SU-DHL-6 (cell line): ENCODE measurements around the gene ISM2.

Experiments used
- H2AFZ ChIP-seq: fragments of 200-600 bp; sonication (generic); 2 replicates; pipeline ENCODE4 v1.6.1; 2014; ENCODE audit warnings: low read depth, mild to moderate bottlenecking, moderate library complexity, mixed read lengths, antibody characterized with exemption, low read length; ENCODE audit not compliant: severe bottlenecking
- H3F3A ChIP-seq: fragments of 200-600 bp; shearing (Covaris generic); 2 replicates; pipeline ENCODE4 v1.6.0; 2016; ENCODE audit warnings: antibody characterized with exemption, mild to moderate bottlenecking; ENCODE audit not compliant: insufficient read depth
- H3K27ac ChIP-seq: fragments of 200-600 bp; sonication (generic); 2 replicates; pipeline ENCODE4 v1.5.1; 2016; ENCODE audit warnings: low read depth, mild to moderate bottlenecking, low read length, moderate library complexity, mixed read lengths
- H3K27me3 ChIP-seq: fragments of 200-600 bp; sonication (generic), shearing (Covaris generic); 2 replicates; pipeline ENCODE4 v1.6.0; 2014; ENCODE audit warnings: mild to moderate bottlenecking, low read length
- H3K36me3 ChIP-seq: fragments of 200-600 bp; sonication (generic); 2 replicates; pipeline ENCODE4 v1.6.1; 2014; ENCODE audit warnings: mild to moderate bottlenecking, low read length, mixed read lengths
- H3K4me2 ChIP-seq: fragments of 300-600, 200-600 bp; shearing (Covaris generic), sonication (generic); 2 replicates; pipeline ENCODE4 v1.6.0; 2014; ENCODE audit warnings: low read length, low read depth, mild to moderate bottlenecking; ENCODE audit not compliant: poor library complexity, severe bottlenecking
- H3K4me3 ChIP-seq: fragments of 200-600 bp; sonication (generic); 2 replicates; pipeline ENCODE4 v1.5.1; 2014; ENCODE audit warnings: antibody characterized with exemption, low read length, mild to moderate bottlenecking, mixed read lengths; ENCODE audit not compliant: insufficient read depth, poor library complexity, severe bottlenecking
- H3K79me2 ChIP-seq: fragments of 200-600 bp; sonication (generic); 2 replicates; pipeline ENCODE4 v1.6.1; 2014; ENCODE audit warnings: mild to moderate bottlenecking, low read length, moderate library complexity; ENCODE audit not compliant: insufficient read depth
- H3K9ac ChIP-seq: fragments of 200-600 bp; sonication (generic); 2 replicates; pipeline ENCODE4 v1.7.0; 2014; ENCODE audit warnings: mild to moderate bottlenecking, low read length
- H3K9me2 ChIP-seq: fragments of 200-600 bp; sonication (generic); replicated peaks from 2 replicates; pipeline ENCODE4 v1.6.1; 2014; ENCODE audit warnings: low read length; ENCODE audit not compliant: insufficient read depth
- H3K9me3 ChIP-seq: fragments of 200-600 bp; sonication (generic); 2 replicates; pipeline ENCODE4 v1.6.1; 2014; ENCODE audit warnings: low read length, mixed read lengths; ENCODE audit not compliant: insufficient read depth
- H4K20me1 ChIP-seq: fragments of 200-600 bp; sonication (generic); 2 replicates; pipeline ENCODE4 v1.6.1; 2014; ENCODE audit warnings: low read depth, mild to moderate bottlenecking, antibody characterized with exemption, low read length, moderate library complexity, mixed read lengths
- EZH2phosphoT487 ChIP-seq: fragments of 200-600 bp; sonication (generic), shearing (Covaris generic); conservative IDR thresholded peaks from 2 replicates; pipeline ENCODE4 v1.6.1; 2018; ENCODE audit warnings: mild to moderate bottlenecking, antibody characterized with exemption, low read length, moderate library complexity, mixed read lengths
- TF ChIP-seq, protein P1 (sequence below): fragments of 200-600 bp; sonication (generic); IDR thresholded peaks from one replicate; pipeline ENCODE4 v1.5.1; 2017; ENCODE audit warnings: antibody characterized with exemption, mild to moderate bottlenecking, low read length, moderate library complexity; ENCODE audit not compliant: insufficient read depth, poor library complexity, severe bottlenecking

Gene ISM2

DNA sequence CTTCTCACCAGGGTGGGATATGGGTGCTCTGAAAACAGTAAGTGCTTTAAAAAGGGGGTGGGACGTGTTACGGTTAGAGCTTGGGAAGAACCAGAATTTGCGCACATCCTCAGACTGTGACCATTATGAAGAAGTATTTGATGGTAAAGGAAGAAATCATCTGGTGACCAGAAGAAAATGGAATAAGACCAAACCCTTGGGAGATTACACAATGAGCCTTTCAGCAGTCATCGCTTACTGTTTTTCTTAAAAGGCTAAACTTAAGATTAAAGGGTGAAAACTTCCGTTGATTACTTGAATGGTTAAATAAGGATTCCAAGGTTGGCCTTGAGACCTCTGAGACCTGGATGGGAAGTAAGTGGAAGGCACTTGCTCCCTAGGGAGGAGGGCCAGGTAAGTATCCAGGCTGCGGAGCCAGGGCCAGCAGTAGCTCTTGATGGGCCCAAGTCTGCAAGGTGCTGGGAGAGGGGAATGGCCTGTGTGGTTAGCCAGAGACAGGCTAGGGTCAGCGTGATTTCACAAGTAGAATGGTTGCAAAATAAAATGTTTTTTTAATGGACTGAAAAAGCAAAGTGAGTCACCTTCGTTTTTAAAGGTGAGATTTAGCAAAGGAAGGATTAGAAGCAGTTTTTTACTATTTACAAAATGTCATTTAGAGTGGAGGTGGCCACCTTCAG lies 13.0 kb upstream of the ISM2 start:
- Histone ChIP-seq H2AFZ (no peak overlapping the region), H3K36me3 (peaks cover 17% of the 10 kb centered on the region; the same call in 1 of the 2 replicates), H3K79me2 (no peaks in the 10 kb centered on the region), H3K9ac (no peak overlapping the region), H3K9me2 (no peaks in the 10 kb centered on the region), H3K27ac (no peak overlapping the region), H3K4me2 (no peak overlapping the region), H3K4me3 (no peak overlapping the region), H4K20me1 (no peaks in the 10 kb centered on the region), H3K27me3 (no peaks in the 10 kb centered on the region), H3F3A (0 out of 2 replicates have a peak, but pooled peaks cover 5% of the 10 kb centered on the region), H3K9me3 (no peaks in the 10 kb centered on the region)
- TF ChIP-seq, protein P1, sequence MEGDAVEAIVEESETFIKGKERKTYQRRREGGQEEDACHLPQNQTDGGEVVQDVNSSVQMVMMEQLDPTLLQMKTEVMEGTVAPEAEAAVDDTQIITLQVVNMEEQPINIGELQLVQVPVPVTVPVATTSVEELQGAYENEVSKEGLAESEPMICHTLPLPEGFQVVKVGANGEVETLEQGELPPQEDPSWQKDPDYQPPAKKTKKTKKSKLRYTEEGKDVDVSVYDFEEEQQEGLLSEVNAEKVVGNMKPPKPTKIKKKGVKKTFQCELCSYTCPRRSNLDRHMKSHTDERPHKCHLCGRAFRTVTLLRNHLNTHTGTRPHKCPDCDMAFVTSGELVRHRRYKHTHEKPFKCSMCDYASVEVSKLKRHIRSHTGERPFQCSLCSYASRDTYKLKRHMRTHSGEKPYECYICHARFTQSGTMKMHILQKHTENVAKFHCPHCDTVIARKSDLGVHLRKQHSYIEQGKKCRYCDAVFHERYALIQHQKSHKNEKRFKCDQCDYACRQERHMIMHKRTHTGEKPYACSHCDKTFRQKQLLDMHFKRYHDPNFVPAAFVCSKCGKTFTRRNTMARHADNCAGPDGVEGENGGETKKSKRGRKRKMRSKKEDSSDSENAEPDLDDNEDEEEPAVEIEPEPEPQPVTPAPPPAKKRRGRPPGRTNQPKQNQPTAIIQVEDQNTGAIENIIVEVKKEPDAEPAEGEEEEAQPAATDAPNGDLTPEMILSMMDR: no peak
- no peak for TF ChIP-seq EZH2phosphoT487

DNA sequence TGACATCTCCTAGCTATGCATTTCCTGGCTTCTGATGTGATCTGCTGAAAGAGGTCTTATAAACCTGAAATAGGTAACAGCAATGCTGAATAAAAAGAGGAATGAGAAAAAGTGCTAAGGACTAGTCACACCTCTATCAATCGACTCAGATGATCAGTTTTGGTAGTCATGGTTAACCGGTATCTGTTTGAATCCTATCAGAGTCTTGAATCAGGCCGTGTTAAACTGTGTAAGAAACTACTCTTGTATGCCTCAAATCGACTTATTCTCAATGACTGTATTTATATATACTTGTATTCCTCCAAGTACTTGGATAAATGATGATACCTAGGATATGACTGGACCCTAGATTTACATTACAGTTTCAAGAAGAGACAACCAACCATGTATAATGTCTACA lies 10.8 kb upstream of the ISM2 start:
- H3K27me3 ChIP-seq: no peaks in the 10 kb centered on the region
- H4K20me1 ChIP-seq: no peaks in the 10 kb centered on the region
- no peak overlapping the region for H3K27ac ChIP-seq
- H3K9me2 ChIP-seq: no peaks in the 10 kb centered on the region
- TF ChIP-seq, protein P1: no peak
- TF ChIP-seq EZH2phosphoT487: no peak
- H3K79me2 ChIP-seq: no peaks in the 10 kb centered on the region
- no peak overlapping the region for H3K4me2 ChIP-seq
- no peaks in the 10 kb centered on the region for H3F3A ChIP-seq
- H3K9ac ChIP-seq: no peak overlapping the region
- H3K36me3 ChIP-seq: peaks cover 9% of the 10 kb centered on the region; the same call in 1 of the 2 replicates
- no peak overlapping the region for H2AFZ ChIP-seq
- H3K9me3 ChIP-seq: no peaks in the 10 kb centered on the region
- no peak overlapping the region for H3K4me3 ChIP-seq

DNA sequence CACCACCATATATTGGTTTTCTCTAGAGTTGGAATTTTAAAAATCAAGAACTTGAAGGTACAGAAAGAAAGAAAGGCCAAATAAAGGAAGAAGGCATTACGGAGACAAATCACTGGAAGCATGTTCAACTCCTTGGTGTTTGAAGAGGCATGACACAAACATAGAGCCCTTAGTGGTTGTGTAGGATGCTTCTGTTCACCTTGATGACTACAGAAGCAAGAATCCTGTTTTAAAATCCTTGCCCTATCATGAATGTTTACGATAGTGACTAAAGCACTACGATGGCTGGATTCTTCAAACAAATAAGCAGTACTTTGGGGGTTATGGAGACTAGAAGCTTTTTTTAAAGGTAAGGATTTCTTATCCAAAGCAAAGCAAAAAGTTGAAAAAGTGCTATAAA lies 10.3 kb upstream of the ISM2 start:
- Histone ChIP-seq H3K9me2 (no peaks in the 10 kb centered on the region), H2AFZ (no peak overlapping the region), H3K36me3 (0 out of 2 replicates have a peak, but pooled peaks cover 5% of the 10 kb centered on the region), H3K27me3 (no peaks in the 10 kb centered on the region), H4K20me1 (no peaks in the 10 kb centered on the region), H3K9me3 (no peaks in the 10 kb centered on the region), H3F3A (no peaks in the 10 kb centered on the region), H3K9ac (no peak overlapping the region), H3K27ac (no peak overlapping the region), H3K79me2 (no peaks in the 10 kb centered on the region), H3K4me3 (no peak overlapping the region), H3K4me2 (no peak overlapping the region)
- TF ChIP-seq, protein P1: no peak
- TF ChIP-seq EZH2phosphoT487: no peak
